Stimulated activated CD4-positive, alpha-beta T cell treated with anti-CD3 and anti-CD28 coated beads, Interleukin-4, amount 100 ng/mL, for 1 hour (primary cell): ENCODE data around the gene VKORC1.

Experiments used
- DNase-seq: peaks from one replicate; pipeline ENCODE4 v3.0.0-alpha.2; 2020

The VKORC1 gene

GRCh38 chr16:31081428-31082351, 12.9 kb downstream of the VKORC1 start:
- no peak for DNase-seq

DNA sequence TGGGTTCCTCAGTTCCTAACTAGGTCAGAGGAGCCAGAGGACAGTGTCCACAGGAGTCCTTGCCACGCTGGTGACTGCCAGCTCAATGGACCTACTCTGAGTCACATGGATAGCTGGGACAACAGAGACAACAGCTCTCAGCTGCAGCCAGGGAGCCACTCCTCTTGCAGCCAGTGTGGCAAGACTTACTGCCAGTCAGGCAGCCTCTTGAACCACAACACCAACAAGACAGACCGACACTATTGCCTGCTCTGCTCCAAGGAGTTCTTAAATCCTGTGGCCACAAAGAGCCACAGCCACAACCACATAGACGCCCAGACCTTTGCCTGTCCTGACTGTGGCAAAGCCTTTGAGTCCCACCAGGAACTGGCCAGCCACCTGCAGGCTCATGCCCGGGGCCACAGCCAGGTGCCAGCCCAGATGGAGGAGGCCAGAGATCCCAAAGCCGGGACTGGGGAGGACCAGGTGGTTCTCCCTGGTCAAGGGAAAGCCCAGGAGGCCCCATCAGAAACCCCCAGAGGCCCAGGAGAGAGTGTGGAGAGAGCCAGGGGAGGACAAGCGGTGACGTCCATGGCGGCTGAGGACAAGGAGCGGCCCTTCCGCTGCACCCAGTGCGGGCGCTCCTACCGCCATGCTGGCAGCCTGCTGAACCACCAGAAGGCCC, 13.7 kb downstream of the VKORC1 start:
- DNase-seq = no peak

DNA sequence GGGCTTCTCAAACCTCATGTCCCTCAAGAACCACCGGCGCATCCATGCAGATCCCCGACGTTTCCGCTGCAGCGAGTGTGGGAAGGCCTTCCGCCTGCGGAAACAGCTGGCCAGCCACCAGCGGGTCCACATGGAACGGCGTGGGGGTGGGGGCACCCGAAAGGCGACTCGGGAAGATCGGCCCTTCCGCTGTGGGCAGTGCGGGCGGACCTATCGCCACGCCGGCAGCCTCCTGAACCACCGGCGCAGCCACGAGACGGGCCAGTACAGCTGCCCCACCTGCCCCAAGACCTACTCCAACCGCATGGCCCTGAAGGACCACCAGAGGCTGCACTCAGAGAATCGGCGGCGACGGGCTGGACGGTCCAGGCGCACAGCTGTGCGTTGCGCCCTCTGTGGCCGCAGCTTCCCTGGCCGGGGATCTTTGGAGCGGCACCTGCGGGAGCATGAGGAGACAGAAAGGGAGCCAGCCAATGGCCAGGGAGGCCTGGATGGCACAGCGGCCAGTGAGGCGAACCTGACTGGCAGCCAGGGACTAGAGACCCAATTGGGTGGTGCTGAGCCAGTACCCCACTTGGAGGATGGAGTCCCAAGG, 14.5 kb downstream of the VKORC1 start:
- no peak for DNase-seq

DNA sequence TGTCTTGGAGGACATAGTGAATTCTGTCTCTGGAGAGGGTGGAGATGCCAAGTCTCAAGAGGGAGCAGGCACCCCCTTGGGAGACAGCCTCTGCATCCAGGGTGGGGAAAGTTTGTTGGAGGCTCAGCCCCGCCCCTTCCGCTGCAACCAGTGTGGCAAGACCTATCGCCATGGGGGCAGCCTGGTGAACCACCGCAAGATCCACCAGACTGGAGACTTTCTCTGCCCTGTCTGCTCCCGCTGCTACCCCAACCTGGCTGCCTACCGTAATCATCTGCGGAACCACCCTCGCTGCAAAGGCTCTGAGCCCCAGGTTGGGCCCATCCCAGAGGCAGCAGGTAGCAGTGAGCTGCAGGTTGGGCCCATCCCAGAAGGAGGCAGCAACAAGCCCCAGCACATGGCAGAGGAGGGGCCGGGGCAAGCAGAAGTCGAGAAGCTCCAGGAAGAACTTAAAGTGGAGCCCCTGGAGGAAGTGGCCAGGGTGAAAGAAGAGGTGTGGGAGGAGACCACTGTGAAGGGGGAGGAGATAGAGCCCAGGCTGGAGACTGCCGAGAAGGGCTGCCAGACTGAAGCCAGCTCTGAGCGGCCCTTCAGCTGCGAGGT, 15.2 kb downstream of the VKORC1 start:
- DNase-seq = no peak

- DNase-seq = no peak
Measured at GRCh38 chr16:31078597-31079341, 15.8 kb downstream of the VKORC1 start.

GRCh38 chr16:31077592-31078396, 16.8 kb downstream of the VKORC1 start:
- no peak for DNase-seq

DNA sequence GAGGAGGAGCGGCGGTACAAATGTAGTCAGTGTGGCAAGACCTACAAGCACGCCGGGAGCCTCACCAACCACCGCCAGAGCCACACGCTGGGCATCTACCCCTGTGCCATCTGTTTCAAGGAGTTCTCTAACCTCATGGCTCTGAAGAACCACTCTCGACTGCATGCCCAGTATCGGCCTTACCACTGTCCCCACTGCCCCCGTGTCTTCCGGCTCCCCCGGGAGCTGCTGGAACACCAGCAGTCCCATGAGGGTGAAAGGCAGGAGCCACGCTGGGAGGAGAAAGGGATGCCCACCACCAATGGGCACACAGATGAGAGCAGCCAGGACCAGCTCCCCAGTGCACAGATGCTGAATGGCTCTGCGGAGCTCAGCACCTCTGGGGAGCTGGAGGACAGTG, 17.6 kb downstream of the VKORC1 start:
- DNase-seq = no peak

DNA sequence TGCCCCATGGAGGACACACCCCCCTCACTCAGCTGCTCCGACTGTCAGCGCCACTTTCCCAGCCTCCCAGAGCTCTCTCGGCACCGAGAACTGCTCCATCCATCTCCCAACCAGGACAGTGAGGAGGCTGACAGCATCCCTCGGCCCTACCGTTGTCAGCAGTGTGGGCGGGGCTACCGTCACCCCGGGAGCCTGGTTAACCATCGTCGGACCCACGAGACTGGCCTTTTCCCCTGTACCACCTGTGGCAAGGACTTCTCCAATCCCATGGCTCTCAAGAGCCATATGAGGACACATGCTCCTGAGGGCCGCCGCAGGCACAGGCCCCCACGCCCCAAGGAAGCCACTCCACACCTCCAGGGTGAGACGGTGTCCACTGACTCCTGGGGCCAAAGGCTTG, 18.3 kb downstream of the VKORC1 start:
- no peak for DNase-seq

DNA sequence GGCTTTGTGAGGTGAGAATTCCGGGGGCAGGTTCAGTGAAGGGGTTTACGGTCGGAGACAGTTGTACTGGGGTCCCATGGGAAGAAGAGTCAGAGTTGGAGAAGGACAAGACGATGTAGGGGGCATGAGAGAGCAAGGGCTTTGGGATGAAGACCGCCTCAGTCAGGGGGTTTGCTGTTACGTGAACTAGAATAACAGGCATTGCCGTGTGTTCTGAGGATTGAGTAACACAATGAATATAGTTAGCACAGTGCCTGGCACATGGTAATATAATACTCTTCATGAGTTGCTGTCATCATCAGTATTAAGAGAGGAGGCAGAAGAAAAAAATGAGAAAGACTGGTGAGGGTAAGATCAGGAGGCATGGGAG, 19.8 kb downstream of the VKORC1 start:
- no peak for DNase-seq

GRCh38 chr16:31073970-31074813, 20.4 kb downstream of the VKORC1 start, which contains the start of the genes ZNF646 and ZNF668:
Gene ZNF646 (plus strand): TSS chr16:31074422. CDS start chr16:31076325, 1,903 bp downstream.
Gene ZNF668 (minus strand): TSS chr16:31074240. CDS start chr16:31064459, 9,781 bp downstream.
- DNase-seq = peak; percentile 96

DNA sequence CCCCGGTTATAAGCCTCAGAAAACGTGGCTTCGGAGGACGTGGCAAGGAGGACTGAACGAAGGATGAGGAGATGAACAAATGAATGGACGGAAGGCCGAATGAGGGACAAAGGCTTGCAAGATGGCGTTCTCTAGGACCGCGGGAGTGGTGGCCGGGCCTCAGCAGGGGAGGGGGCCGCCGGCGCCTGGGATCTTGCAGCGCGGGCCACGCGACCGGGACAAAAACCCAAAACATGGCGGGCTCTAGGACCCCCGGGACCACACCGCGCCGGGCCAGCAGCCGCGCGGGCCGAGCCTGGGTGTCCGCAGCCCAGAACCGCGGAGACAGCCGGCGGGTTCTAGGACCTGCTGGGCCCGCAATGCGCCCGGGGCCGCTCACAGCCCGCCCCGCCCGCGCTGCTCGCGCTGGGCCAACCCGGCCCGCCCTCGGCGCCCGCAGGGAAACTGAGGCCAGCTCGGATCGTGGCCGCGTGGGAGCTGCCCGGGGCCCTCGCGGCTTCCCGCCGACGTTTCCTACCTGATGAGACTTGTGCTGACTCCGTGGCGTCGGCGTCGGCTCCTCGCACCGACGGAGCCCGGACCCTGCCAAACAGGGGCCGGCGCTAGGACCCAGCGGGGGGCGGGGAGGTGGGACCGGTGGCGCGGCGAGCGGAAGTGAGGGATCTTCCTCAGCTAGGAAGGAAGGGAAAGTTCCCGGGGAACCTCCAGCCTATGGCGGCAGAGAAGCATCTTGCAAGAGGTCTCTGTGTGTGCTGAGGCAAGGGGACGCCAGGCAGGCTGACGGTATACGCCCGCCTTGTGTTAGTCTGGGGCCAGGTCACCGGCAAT, 21.2 kb downstream of the VKORC1 start:
- DNase-seq = peak; percentile 90

DNA sequence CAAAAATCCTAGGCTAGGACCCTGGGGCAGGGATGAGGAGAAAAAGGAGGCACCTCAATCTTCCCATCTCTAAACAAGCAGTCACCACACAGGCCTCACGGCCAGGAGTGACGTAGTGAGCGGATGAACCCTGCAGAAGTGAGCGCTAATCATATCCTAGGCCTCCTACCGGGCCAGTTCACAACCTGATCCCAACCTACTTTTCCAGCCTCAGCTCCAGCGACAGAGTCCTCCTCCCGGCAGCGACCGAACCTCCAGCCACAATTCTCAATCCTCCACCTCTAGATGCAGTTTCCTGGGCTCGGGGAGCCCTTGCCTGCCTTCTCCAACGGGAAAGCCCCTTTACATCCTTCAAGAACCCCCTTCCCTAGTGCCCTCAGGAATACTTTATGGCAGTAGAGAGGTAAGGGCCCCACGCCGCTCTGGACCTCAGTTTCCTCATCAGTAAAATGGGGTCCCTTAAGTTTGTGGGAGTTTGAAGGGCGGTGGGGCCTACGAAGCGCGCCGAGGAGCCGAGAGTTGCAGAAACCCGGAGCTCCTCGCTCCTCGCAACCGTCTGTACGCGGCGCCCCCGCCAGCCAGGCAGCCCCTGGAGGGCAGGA, 22.0 kb downstream of the VKORC1 start:
- peak; percentile 24 for DNase-seq

- no peak for DNase-seq
Measured at GRCh38 chr16:31071861-31072260, 22.7 kb downstream of the VKORC1 start.

DNA sequence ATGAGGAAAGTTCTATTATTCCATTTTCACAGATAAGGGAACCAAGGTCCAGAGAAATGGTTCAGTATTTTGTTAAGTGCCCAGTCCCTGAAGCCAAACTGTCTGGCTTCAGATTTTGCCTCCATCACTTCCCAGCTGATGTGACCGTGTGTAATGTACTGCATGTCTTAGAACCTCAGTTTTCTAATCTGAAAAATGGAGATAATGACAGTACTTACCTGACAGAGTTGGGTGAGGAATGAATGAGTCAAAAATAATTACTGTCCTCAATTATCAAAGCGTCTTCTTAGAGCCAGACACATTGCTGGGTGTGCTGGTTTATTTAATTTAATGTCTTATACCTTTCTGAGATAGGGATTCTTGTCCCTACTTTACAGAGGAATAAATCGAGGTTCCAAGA, 27.3 kb downstream of the VKORC1 start:
- no peak for DNase-seq

DNA sequence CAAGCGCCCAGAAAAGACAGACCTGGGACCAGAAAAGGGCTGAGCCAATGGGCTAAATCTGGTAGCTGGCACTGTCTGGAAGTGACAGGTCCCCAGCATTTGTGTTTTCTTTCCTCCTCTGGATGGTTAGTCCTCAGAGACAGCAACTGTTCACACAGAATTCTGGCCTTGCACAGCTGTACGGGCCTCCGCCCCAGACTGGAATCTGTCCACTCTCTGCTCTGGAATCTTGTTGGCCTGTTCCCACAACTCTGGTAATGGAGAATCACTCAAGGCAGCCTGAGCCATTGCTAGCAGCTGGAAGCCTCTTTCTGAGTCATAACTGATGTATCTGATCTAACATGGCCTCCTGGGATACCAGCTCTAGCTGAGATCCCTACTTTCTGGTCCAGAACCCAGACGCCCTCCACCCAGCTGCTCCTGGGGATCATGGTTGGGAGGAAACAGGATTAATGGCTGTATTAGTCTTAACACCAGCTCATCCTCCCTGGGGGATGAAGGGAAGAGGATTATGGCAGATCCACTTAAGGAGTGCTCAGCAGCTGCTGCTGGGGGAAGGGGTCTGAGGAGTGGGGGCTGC, 29.6 kb downstream of the VKORC1 start:
- no peak for DNase-seq

DNA sequence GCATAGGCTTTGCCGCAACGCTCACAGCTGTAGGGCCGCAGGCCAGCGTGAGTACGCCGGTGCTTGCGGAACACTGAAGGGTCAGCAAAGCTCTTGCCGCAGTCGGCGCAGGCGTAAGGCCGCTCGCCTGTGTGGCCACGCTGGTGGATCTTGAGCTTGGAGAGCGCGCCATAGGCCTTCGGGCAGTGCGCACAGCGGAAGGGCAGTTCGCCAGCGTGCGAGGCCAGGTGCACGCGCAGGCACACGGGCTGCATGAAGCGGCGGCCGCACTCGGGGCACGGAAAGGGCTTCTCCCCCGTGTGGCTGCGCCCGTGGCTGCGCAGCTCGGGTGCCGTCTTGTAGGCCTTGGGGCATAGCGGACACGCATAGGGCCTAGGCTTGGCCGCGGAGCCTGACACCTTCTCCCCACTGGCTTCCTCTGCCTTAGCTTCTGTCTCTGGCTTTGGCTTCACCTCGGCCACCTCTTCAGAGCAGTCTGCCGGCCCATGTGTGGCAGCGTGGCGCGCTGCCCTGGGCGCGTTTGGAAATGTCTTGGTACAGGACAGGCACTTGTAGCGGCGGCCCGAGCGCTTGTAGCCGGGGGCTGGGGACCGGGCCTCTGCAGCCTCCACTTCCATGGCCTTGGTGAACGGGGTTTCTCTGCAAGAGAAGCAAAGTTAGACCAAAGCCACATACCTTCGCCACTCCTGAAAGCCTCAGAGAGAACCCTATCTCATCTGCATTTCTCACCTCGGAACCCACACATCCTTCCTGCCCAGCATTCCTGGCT, 30.6 kb downstream of the VKORC1 start:
- no peak for DNase-seq

GRCh38 chr16:31063495-31063842, 31.1 kb downstream of the VKORC1 start:
- no peak for DNase-seq

DNA sequence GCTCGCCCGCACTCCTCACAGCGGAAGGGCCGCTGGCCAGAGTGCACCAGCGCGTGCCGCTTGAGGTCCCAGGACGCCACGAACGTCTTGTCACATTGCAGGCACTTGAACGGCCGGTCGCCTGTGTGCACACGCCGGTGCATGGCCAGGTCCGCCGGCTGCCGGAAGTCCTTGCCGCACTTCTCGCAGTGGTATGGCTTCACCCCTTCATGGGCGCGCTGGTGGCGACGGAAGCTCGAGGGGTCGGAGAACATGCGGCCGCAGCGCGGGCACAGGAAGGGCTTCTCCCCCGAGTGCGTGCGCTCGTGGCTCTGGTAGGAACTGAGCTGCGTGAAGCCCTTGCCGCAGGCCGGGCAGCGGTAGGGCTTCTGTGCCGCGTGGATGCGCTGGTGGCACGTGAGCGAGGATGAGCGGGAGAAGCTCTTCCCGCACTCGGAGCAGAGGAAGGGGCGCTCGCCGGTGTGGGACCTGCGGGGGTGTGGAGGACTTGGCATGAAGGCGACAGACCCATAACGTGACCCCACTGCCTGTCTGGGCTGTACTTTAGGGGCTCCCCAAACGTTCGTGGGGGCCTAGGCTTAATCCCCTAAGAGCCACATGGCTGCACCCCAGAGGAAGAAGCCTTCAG, 32.7 kb downstream of the VKORC1 start:
- no peak for DNase-seq
